ENCODE measurements around the gene TALDO1.

GRCh38 chr11:793556-793955 is 46.3 kb downstream of the TALDO1 start:
- TF ChIP-seq CTCF (conservative IDR thresholded peaks at IDR 0.05; ENCODE audit: low read depth, low read length) (no peak), EZH2 (IDR thresholded peaks at IDR 0.05; ENCODE audit: borderline replicate concordance, low read depth, low read length, poor library complexity, severe bottlenecking) (no peak)
